Kidney epithelial cell (primary cell): ENCODE results near the gene AKT3. TPM values are rescaled to one million over a fixed set of nuclear protein-coding genes. Genes with fewer than 3 reads are reported as not detected.

Experiments used
- DNase-seq: peaks from one replicate; pipeline ENCODE4 v3.0.0-alpha.2; 2010; ENCODE audit warnings: low read depth
- H3K27me3 ChIP-seq: 2 replicates; pipeline ENCODE4 v1.6.0; 2011; ENCODE audit warnings: low read length; ENCODE audit not compliant: control insufficient read depth, insufficient read depth
- H3K36me3 ChIP-seq: 2 replicates; pipeline ENCODE4 v1.5.1; 2011; ENCODE audit warnings: low read length; ENCODE audit not compliant: control insufficient read depth, insufficient read depth
- H3K4me3 ChIP-seq: 2 replicates; pipeline ENCODE4 v1.5.1; 2011; ENCODE audit warnings: low read depth, mild to moderate bottlenecking, control low read depth, low read length
- CTCF ChIP-seq: IDR thresholded peaks from 2 replicates; pipeline ENCODE4 v1.5.1; 2011; ENCODE audit warnings: mild to moderate bottlenecking, moderate library complexity, low read length, control low read depth, inconsistent platforms; ENCODE audit not compliant: insufficient read depth, poor library complexity, severe bottlenecking
- total RNA-seq: library from RNA; depleted of rRNA; stranded (reverse); fragments of >200 nt; gene quantifications from 2 replicates; pipeline ENCODE4 v1.2.3, GENCODE V29; 2015

The AKT3 gene
- total RNA-seq, 1 donor from 2014 or later, result 13.1 TPM

GRCh38 chr1:243471026-243471685 lies 378.9 kb downstream of the AKT3 start:
- TF ChIP-seq CTCF, result no peak
- H3K36me3 ChIP-seq, result no peaks in the 10 kb centered on the region
- no peaks in the 10 kb centered on the region for H3K27me3 ChIP-seq
- DNase-seq, result no peak
- no peak overlapping the region for H3K4me3 ChIP-seq

DNA sequence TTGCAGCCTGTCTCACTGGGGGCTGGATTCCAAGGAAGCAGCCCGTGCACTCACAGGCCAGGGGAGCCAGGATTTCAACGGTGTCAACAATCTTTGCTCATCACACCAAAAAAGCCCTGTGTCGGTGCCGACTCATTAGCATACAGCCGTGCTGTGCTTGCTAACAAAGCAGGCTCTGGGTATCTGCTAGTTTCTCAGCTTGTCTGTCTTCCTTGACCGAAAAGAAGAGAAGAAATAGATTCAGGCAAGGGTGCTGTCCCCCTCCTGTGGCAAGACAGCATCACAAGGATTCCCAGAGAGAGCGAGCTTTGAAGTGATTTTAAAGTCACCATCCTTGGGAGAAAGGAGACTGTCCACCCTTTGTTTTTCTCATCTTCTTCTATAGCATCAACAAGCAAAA lies 379.5 kb downstream of the AKT3 start:
- DNase-seq, result no peak
- no peak overlapping the region for H3K4me3 ChIP-seq
- no peaks in the 10 kb centered on the region for H3K27me3 ChIP-seq
- no peak for TF ChIP-seq CTCF
- no peaks in the 10 kb centered on the region for H3K36me3 ChIP-seq

DNA sequence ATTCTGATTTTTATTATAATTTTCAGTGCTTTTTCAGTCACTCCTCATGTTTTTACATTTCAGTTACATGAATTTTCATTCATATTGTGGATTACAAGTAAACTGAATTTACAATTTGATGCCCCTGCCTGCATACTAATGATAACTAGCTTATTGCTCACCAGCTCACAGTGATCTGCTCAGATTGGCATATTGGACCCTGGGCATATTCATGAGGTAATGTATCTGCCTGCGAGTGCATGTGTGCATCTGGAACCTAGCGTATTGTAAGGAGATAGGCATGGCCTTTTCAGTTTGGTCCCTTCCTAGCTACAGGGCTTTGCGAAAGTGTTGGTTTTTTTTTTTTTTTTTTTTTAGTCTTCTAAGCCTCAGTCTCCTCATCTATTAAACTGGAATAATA lies 380.5 kb downstream of the AKT3 start:
- H3K4me3 ChIP-seq, result no peak overlapping the region

DNA sequence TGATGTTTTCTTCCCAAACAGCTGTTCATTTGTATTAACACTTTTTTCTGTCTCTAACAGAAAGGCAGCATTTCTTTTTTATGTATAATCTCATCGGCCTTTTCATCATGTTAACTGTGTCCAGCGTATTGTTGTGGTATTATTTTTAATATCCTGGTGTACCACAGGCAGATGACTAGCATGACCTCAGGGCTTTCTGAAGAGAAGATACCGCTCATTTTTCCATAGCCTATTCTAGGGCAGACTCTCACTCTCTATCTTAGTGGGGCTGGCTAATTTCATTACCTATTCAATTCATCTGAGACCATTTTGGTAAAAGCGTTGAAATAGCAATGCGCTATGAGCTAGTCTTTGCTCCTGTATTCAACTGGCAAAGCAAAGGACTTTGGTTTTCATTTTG lies 384.3 kb downstream of the AKT3 start:
- Histone ChIP-seq H3K36me3 (no peaks in the 10 kb centered on the region), H3K4me3 (no peak overlapping the region), H3K27me3 (no peaks in the 10 kb centered on the region)
- no peak for DNase-seq
- no peak for TF ChIP-seq CTCF

More for the DNA sequence above, 380.5 kb downstream of the AKT3 start:
- Histone ChIP-seq H3K36me3 (no peaks in the 10 kb centered on the region), H3K27me3 (no peaks in the 10 kb centered on the region)
- TF ChIP-seq CTCF, result no peak
- no peak for DNase-seq

GRCh38 chr1:243465081-243465480 lies 385.0 kb downstream of the AKT3 start:
- no peak for TF ChIP-seq CTCF
- Histone ChIP-seq H3K36me3 (no peaks in the 10 kb centered on the region), H3K4me3 (no peak overlapping the region), H3K27me3 (no peaks in the 10 kb centered on the region)
- no peak for DNase-seq
